ENCODE results near the gene IFIT3. TPM values are rescaled to one million over a fixed set of nuclear protein-coding genes. Genes with fewer than 3 reads are reported as not detected.

The IFIT3 gene
- total and polyA plus RNA-seq, 2 experiments from 2014 or later = 0.42 to 0.52 TPM

- H3K36me3 ChIP-seq (ENCODE audit: insufficient read depth) = no peaks in the 10 kb centered on the region; the same call in 1 of the 2 replicates
- Mint-ChIP-seq H3K36me3 (ENCODE audit: low read depth) (peaks cover 12% of the 10 kb centered on the region), H3K4me3 (no peak overlapping the region), H3K9me3 (peaks cover 11% of the 10 kb centered on the region), H3K27ac (no peak overlapping the region), H3K4me1 (peaks cover 30% of the 10 kb centered on the region), H3K27me3 (ENCODE audit: insufficient read depth, low read depth, poor library complexity) (peaks cover 2% of the 10 kb centered on the region)
- ATAC-seq = no peak
- no peak overlapping the region for H2AFZ ChIP-seq
- H3F3A ChIP-seq (replicated peaks; ENCODE audit: low read depth) = no peaks in the 10 kb centered on the region
- TF ChIP-seq REST (IDR thresholded peaks at IDR 0.05; ENCODE audit: unreplicated experiment) (no peak), ZNF331 (CRISPR knock-in tag; IDR thresholded peaks at IDR 0.05; ENCODE audit: low read depth) (no peak), NANOG (IDR thresholded peaks at IDR 0.05; ENCODE audit: borderline replicate concordance) (no peak), ZNF114 (CRISPR knock-in tag; IDR thresholded peaks at IDR 0.05) (no peak), ETS1 (IDR thresholded peaks at IDR 0.05) (no peak), JUNB (IDR thresholded peaks at IDR 0.05; ENCODE audit: unreplicated experiment) (no peak), EZH2 (IDR thresholded peaks at IDR 0.05; ENCODE audit: low read depth, unreplicated experiment) (no peak), ZNF462 (CRISPR knock-in tag; IDR thresholded peaks at IDR 0.05) (no peak), STAT1 (IDR thresholded peaks at IDR 0.05; ENCODE audit: unreplicated experiment) (no peak), CREB1 (CRISPR knock-in tag; IDR thresholded peaks at IDR 0.05; ENCODE audit: low read depth) (no peak), EZH2phosphoT487 (IDR thresholded peaks at IDR 0.05; ENCODE audit: unreplicated experiment) (no peak), POLR2AphosphoS5 (IDR thresholded peaks at IDR 0.05; ENCODE audit: low read depth) (no peak), CTCF (conservative IDR thresholded peaks at IDR 0.05; ENCODE audit: low read depth in 2 of 2) (no peak)
- H4K20me1 ChIP-seq (replicated peaks; ENCODE audit: insufficient read depth) = no peaks in the 10 kb centered on the region
- no peak overlapping the region for H3K27ac ChIP-seq (ENCODE audit: low read depth)
- no peak overlapping the region for H3K4me2 ChIP-seq
- no peaks in the 10 kb centered on the region for H3K79me2 ChIP-seq (replicated peaks; ENCODE audit: insufficient read depth)
- DNase-seq (ENCODE audit: low spot score) = no peak
- H3K4me1 ChIP-seq (ENCODE audit: insufficient read depth) = peaks cover 28% of the 10 kb centered on the region
- H3K27me3 ChIP-seq (ENCODE audit: insufficient read depth) = no peaks in the 10 kb centered on the region
- no peak overlapping the region for H3K4me3 ChIP-seq
- peaks cover 13% of the 10 kb centered on the region; the same call in 1 of the 2 replicates for H3K9me2 ChIP-seq (ENCODE audit: insufficient read depth)
These were observed 27.7 kb downstream of the IFIT3 start for GRCh38 chr10:89355394-89355931.

Data from GM23338 (cell line).